ENCODE measurements around the gene CYP46A1. TPM values are rescaled to one million over a fixed set of nuclear protein-coding genes. Genes with fewer than 3 reads are reported as not detected.

CYP46A1 gene
- total and polyA plus RNA-seq, 4 donors, result 0.14 to 0.92 (median 0.48) TPM

GRCh38 chr14:99701260-99701659 lies 17.2 kb downstream of the CYP46A1 start:
- Histone ChIP-seq H3K27ac (ENCODE audit: low read depth in 1 of 2, low read length in 2 of 2) (no peak overlapping the region), H3K4me3 (ENCODE audit: low read depth in 1 of 3, low read length in 3 of 3) (no peak overlapping the region), H3K27me3 (ENCODE audit: control insufficient read depth in 4 of 4, insufficient read depth in 4 of 4, low read length in 3 of 4) (no peaks in the 10 kb centered on the region), H3K9me3 (ENCODE audit: control insufficient read depth in 4 of 4, low read length in 3 of 4) (peaks cover 0 to 12% (median 8%) of the 10 kb centered on the region in 4 donors), H3K9ac (ENCODE audit: low read depth in 1 of 2, low read length in 2 of 2) (no peak overlapping the region), H3K4me1 (ENCODE audit: control insufficient read depth in 4 of 4, insufficient read depth in 4 of 4, low read length in 3 of 4) (no peaks in the 10 kb centered on the region), H3K36me3 (ENCODE audit: control insufficient read depth in 4 of 4, insufficient read depth in 3 of 4, low read depth in 1 of 4, low read length in 3 of 4) (peaks cover 0 to 3% (median 0%) of the 10 kb centered on the region in 4 donors)
- TF ChIP-seq EGR1 (IDR thresholded peaks at IDR 0.05; ENCODE audit: low read depth in 2 of 2) (no peak), GABPA (IDR thresholded peaks at IDR 0.05 in 1 of 2, conservative IDR thresholded peaks at IDR 0.05 in 1 of 2) (no peak), MAX (IDR thresholded peaks at IDR 0.05) (no peak), HNF4A (conservative IDR thresholded peaks at IDR 0.05) (no peak), SP1 (IDR thresholded peaks at IDR 0.05) (no peak), HNF4G (IDR thresholded peaks at IDR 0.05) (no peak), RXRA (IDR thresholded peaks at IDR 0.05) (no peak), FOXA1 (IDR thresholded peaks at IDR 0.05) (no peak), FOXA2 (IDR thresholded peaks at IDR 0.05) (no peak), RAD21 (IDR thresholded peaks at IDR 0.05) (no peak)
- TF ChIP-seq, protein P1, sequence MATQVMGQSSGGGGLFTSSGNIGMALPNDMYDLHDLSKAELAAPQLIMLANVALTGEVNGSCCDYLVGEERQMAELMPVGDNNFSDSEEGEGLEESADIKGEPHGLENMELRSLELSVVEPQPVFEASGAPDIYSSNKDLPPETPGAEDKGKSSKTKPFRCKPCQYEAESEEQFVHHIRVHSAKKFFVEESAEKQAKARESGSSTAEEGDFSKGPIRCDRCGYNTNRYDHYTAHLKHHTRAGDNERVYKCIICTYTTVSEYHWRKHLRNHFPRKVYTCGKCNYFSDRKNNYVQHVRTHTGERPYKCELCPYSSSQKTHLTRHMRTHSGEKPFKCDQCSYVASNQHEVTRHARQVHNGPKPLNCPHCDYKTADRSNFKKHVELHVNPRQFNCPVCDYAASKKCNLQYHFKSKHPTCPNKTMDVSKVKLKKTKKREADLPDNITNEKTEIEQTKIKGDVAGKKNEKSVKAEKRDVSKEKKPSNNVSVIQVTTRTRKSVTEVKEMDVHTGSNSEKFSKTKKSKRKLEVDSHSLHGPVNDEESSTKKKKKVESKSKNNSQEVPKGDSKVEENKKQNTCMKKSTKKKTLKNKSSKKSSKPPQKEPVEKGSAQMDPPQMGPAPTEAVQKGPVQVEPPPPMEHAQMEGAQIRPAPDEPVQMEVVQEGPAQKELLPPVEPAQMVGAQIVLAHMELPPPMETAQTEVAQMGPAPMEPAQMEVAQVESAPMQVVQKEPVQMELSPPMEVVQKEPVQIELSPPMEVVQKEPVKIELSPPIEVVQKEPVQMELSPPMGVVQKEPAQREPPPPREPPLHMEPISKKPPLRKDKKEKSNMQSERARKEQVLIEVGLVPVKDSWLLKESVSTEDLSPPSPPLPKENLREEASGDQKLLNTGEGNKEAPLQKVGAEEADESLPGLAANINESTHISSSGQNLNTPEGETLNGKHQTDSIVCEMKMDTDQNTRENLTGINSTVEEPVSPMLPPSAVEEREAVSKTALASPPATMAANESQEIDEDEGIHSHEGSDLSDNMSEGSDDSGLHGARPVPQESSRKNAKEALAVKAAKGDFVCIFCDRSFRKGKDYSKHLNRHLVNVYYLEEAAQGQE (IDR thresholded peaks at IDR 0.05), result no peak
- no peak for DNase-seq (ENCODE audit: low spot score)
- WGBS, result 95% methylated on average over 1 of the region's 1 CpG

GRCh38 chr14:99702115-99702514 lies 18.0 kb downstream of the CYP46A1 start:
- Histone ChIP-seq H3K4me1 (ENCODE audit: control insufficient read depth in 4 of 4, insufficient read depth in 4 of 4, low read length in 3 of 4) (no peaks in the 10 kb centered on the region), H3K4me3 (ENCODE audit: low read depth in 1 of 3, low read length in 3 of 3) (no peak overlapping the region), H3K27ac (ENCODE audit: low read depth in 1 of 2, low read length in 2 of 2) (no peak overlapping the region), H3K9me3 (ENCODE audit: control insufficient read depth in 4 of 4, low read length in 3 of 4) (peaks cover 0 to 12% (median 8%) of the 10 kb centered on the region in 4 donors), H3K9ac (ENCODE audit: low read depth in 1 of 2, low read length in 2 of 2) (no peak overlapping the region), H3K36me3 (ENCODE audit: control insufficient read depth in 4 of 4, insufficient read depth in 3 of 4, low read depth in 1 of 4, low read length in 3 of 4) (peaks cover 0 to 3% (median 0%) of the 10 kb centered on the region in 4 donors), H3K27me3 (ENCODE audit: control insufficient read depth in 4 of 4, insufficient read depth in 4 of 4, low read length in 3 of 4) (no peaks in the 10 kb centered on the region)
- no peak for DNase-seq (ENCODE audit: low spot score)
- TF ChIP-seq EGR1 (IDR thresholded peaks at IDR 0.05; ENCODE audit: low read depth in 2 of 2) (no peak), JUND (IDR thresholded peaks at IDR 0.05) (no peak), TAF1 (conservative IDR thresholded peaks at IDR 0.05) (no peak), MAX (IDR thresholded peaks at IDR 0.05) (no peak), RXRA (IDR thresholded peaks at IDR 0.05) (no peak), FOXA2 (IDR thresholded peaks at IDR 0.05) (no peak), SP1 (IDR thresholded peaks at IDR 0.05) (no peak), RAD21 (IDR thresholded peaks at IDR 0.05) (no peak), NR2F2 (IDR thresholded peaks at IDR 0.05) (no peak), ZBTB33 (IDR thresholded peaks at IDR 0.05) (no peak), GABPA (IDR thresholded peaks at IDR 0.05 in 1 of 2, conservative IDR thresholded peaks at IDR 0.05 in 1 of 2) (no peak), CTCF (IDR thresholded peaks at IDR 0.05; ENCODE audit: low read depth, low read length, missing input control) (no peak), FOXA1 (IDR thresholded peaks at IDR 0.05) (no peak), HNF4G (IDR thresholded peaks at IDR 0.05) (no peak)
- TF ChIP-seq, protein P1 (IDR thresholded peaks at IDR 0.05), result no peak
- TF ChIP-seq, protein P2, sequence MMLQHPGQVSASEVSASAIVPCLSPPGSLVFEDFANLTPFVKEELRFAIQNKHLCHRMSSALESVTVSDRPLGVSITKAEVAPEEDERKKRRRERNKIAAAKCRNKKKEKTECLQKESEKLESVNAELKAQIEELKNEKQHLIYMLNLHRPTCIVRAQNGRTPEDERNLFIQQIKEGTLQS (IDR thresholded peaks at IDR 0.05), result no peak

Measured in liver (tissue), 9 donors.